Measurements from ENCODE around the gene VSTM4.

GRCh38 chr10:49083261-49083660, 32.1 kb downstream of the VSTM4 start:
- TF ChIP-seq CTCF (IDR thresholded peaks at IDR 0.05) (no peak), POLR2AphosphoS5 (IDR thresholded peaks at IDR 0.05; ENCODE audit: low read depth, low read length) (no peak), SIN3A (IDR thresholded peaks at IDR 0.05; ENCODE audit: borderline replicate concordance, insufficient read depth, low read depth, low read length) (no peak), TCF7L2 (IDR thresholded peaks at IDR 0.05; ENCODE audit: low read depth, low read length) (no peak)
- TF ChIP-seq, protein P1, sequence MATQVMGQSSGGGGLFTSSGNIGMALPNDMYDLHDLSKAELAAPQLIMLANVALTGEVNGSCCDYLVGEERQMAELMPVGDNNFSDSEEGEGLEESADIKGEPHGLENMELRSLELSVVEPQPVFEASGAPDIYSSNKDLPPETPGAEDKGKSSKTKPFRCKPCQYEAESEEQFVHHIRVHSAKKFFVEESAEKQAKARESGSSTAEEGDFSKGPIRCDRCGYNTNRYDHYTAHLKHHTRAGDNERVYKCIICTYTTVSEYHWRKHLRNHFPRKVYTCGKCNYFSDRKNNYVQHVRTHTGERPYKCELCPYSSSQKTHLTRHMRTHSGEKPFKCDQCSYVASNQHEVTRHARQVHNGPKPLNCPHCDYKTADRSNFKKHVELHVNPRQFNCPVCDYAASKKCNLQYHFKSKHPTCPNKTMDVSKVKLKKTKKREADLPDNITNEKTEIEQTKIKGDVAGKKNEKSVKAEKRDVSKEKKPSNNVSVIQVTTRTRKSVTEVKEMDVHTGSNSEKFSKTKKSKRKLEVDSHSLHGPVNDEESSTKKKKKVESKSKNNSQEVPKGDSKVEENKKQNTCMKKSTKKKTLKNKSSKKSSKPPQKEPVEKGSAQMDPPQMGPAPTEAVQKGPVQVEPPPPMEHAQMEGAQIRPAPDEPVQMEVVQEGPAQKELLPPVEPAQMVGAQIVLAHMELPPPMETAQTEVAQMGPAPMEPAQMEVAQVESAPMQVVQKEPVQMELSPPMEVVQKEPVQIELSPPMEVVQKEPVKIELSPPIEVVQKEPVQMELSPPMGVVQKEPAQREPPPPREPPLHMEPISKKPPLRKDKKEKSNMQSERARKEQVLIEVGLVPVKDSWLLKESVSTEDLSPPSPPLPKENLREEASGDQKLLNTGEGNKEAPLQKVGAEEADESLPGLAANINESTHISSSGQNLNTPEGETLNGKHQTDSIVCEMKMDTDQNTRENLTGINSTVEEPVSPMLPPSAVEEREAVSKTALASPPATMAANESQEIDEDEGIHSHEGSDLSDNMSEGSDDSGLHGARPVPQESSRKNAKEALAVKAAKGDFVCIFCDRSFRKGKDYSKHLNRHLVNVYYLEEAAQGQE (IDR thresholded peaks at IDR 0.05; ENCODE audit: insufficient read depth in 1 of 2, low read depth in 2 of 2, low read length in 1 of 2): no peak
